ENCODE data around the gene SLC19A1. TPM values are rescaled to one million over a fixed set of nuclear protein-coding genes. Genes with fewer than 3 reads are reported as not detected.
"Not testable (repeated sequence)": the region's sequence is repeated elsewhere in the genome, so short reads cannot be mapped to it uniquely, and the experiment has no call there.

Gene SLC19A1
- polyA plus RNA-seq, 5 donors: 22.7 to 36.4 (median 24.4) TPM

DNA sequence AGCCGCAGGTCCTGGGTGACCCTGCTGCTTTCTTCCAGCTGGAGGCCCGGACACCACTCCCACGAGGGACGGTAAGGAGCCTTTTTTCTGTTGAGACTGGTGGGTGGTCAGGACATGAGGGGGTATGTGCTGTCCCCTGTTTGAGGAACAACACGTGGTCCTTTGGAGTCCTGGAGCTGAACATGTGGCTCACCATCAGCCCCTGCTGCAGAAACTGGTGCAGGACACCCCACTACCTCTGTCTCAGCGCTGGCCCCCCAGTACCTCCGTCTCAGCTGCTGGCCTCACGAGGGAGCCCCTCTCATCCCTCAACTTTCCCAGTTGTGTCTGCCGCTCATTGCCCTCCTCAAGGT, 34.7 kb downstream of the SLC19A1 start:
- DNase-seq: no peak

DNA sequence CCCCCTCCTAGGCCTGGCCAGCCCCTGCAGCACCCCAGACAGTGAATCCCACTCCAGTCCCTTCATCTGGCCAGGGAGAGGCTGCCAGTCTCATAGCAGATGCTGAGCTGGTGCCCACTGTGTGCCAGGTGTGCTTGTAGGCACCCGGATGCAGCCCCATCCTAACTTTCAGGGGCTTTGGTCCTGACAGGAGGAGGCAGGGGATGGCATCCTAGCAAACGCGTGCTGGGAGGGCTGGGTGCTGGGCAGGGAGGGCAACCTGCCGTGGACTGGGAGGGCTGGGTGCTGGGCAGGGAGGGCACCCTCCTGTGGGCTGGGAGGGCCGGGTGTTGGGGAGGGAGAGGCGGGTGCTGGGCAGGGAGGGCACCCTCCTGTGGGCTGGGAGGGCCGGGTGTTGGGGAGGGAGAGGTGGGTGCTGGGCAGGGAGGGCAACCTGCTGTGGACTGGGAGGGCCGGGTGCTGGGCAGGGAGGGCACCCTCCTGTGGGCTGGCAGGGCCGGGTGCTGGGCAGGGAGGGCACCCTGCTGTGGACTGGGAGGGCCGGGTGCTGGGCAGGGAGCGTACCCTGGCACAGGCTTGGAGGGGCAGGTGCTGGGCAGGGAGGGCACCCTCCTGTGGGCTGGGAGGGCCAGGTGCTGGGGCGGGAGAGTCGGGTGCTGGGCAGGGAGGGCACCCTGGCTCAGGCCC, 35.3 kb downstream of the SLC19A1 start:
- DNase-seq: no peak

DNA sequence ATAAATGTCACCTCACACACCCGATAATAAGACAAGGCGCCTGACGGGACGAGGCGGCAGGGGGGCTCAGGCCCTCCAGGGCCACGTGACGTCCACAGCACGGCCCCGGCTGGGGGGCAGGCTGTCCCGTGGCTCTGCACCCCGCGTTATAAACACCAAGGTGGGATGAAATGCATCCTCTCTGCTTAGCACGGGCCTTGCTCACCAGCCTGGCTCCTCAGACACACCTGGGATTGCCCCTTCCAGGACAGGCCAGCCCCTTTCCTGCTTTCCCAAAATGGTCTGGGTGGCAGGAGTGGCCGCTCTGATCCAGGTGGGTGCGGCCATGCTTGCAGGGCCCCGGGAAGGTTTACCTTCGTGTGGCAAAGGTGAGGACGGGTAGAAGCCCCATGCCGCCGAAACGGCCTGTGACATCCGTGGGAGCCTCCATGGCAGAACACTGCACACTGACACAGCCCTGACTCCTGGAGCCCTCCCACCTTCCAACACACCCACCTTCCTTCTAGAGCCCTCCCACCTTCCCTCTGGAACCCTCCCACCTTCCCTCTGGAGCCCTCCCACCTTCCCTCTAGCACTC, 35.9 kb downstream of the SLC19A1 start:
- DNase-seq: no peak

DNA sequence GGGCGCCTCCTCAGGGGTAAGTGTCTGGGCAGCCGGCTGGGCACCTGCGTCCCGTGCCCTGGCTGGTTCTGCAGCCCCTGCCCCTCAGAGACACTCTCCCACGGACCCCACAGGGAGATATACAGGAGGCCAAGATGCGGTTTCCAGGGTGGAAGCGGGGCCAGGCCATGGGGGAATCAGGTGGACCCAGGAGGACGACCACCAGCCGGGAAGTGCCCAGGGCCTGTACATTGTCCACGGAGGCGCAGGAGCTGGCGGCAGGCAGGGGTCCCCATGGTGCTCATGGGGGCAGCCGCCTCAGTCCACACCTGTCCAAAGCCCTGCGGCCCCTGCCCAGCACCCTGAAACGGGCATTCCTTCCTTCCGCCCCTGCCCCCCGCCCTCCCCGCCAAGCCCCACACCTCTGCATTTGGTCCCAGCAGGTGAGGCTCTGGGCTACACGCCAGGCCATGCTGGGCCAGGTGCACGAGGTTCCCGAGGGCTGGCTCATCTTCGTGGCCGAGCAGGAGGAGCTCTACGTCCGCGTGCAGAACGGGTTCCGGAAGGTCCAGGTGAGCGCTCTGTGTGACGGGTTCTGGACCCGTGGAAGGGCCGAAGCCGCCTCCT, 36.7 kb downstream of the SLC19A1 start:
- DNase-seq: no peak

DNA sequence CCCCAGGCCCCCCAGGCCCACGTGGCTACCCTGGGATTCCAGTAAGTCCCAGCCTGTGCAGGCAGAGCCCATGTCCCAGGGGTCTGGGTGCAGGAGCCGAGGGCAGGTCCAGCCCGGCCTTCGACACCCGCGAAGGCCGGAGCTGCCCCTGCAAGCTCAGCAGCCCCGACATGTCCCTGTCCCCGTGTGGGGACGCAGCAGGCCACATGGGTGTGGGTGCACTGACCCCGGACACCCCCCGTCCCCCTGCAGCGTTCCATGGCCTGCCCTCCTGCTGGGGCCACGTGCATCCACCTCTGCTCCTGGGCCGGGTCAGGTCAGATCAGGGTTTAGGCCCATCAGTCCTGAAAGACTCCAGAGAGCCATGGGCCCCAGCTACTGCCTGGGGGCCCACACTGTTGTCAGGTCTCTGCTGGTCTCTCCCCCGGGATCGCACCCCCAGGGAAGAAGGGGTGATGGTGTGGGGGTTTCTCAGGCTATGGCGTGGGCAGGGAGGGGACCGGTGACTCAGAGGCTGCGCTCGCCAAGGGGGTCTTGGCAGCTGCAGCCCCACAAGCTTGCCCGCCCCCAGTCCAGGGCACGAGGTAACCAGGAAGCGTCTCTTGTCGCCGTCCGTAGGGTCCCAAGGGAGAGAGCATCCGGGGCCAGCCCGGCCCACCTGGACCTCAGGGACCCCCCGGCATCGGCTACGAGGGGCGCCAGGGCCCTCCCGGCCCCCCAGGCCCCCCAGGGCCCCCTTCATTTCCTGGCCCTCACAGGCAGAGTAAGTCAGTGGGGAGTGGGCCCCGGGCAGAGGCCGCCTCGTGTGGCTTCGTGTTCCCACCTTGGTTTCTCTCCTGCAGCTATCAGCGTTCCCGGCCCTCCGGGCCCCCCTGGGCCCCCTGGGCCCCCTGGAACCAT, 37.5 kb downstream of the SLC19A1 start:
- DNase-seq: no peak

DNA sequence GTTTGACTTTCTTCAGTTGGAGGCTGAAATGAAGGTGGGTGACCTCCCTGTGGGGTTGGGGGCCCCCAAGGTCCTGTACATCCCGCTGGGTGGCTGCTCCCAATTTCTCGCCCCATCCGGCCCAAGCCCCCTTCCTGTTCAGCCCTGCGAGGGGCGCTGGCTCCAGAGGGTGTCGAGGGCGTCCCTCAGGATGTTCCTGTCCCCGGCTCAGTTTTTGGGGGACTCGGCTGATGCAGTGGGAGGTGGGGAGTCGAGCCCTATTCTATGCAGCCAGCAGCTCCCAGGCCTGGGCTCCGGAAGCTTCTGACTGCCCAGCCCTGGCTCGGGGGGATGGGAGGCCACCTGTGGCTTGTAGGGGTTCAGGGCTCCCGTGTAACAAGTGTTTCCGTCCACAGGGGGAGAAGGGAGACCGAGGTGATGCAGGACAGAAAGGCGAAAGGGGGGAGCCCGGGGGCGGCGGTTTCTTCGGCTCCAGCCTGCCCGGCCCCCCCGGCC, 38.2 kb downstream of the SLC19A1 start:
- DNase-seq: no peak

DNA sequence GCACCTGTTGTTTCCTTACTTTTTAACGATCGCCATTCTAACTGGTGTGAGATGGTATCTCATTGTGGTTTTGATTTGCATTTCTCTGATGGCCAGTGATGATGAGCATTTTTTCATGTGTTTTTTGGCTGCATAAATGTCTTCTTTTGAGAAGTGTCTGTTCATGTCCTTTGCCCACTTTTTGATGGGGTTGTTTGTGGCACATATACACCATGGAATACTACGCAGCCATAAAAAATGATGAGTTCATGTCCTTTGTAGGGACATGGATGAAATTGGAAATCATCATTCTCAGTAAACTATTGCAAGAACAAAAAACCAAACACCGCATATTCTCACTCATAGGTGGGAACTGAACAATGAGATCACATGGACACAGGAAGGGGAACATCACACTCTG, 39.0 kb downstream of the SLC19A1 start:
- DNase-seq: not testable (repeated sequence)

DNA sequence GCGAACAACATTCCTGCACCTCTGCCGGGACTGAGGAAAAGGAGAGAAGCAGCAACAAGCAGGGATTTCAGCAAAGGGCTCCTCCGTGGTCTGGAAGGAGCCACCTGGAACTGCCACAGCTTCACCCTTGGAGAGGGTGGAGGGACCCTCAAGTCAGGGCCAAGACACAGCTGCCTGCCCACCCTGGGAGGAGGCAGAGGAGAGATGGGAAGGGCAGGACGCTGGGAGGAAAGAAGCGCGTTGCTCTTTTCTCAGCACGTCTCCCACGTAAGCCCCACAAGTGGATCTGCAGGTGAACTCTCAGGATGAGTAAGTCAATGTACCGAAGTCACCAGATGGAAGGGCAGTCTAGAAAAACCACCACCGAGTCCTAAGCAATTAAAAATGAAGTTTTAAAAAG, 39.6 kb downstream of the SLC19A1 start:
- no peak for DNase-seq

DNA sequence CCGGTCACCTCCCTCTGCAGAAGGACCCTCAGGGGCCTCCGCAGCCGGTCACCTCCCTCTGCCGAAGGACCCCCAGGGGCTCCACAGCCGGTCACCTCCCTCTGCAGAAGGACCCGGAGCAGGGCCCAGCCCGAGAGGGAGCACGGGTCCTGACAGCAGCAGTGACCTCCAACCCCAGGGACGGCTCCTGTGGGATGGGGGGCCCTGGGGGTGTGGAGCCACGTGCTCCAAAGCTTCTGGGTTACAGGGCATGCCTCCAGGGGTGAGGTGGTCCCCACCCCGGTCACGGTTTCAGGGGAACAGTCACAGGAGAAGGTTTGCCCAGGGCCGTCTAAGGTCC, 40.3 kb downstream of the SLC19A1 start:
- DNase-seq: no peak

DNA sequence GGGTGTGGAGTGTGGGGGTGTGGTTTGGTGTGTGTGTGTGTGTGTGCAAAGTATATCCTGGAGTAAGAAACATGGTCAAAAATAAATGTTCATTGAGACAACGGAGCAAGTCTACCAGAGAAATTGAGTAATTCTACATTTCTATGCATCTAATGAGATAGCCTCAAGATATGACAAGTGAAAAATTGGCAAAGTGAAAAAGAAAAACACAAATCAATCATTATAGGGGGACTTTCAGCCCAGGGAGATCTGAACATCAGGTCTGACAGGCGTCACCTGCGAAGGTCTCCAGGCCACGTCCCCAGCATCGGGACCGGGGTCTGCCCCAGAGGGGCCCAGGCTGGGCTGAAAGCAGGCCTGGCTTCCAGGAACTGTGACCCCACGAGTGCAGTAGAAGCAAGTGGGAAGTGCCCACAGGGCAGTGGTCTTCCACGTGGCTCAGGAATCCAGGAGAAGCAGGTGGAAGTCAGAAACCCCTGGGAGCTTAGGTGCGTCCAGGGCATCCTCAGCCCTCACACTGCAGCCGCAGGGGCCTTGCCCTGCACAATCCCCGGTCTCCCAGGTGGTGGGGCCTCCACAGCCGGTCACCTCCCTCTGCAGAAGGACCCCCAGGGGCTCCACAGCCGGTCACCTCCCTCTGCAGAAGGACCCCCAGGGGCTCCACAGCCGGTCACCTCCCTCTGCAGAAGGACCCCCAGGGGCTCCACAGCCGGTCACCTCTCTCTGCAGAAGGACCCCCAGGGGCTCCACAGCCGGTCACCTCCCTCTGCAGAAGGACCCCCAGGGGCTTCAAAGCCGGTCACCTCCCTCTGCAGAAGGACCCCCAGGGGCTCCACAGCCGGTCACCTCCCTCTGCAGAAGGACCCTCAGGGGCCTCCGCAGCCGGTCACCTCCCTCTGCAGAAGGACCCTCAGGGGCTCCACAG, 40.9 kb downstream of the SLC19A1 start:
- DNase-seq: not testable (repeated sequence)

DNA sequence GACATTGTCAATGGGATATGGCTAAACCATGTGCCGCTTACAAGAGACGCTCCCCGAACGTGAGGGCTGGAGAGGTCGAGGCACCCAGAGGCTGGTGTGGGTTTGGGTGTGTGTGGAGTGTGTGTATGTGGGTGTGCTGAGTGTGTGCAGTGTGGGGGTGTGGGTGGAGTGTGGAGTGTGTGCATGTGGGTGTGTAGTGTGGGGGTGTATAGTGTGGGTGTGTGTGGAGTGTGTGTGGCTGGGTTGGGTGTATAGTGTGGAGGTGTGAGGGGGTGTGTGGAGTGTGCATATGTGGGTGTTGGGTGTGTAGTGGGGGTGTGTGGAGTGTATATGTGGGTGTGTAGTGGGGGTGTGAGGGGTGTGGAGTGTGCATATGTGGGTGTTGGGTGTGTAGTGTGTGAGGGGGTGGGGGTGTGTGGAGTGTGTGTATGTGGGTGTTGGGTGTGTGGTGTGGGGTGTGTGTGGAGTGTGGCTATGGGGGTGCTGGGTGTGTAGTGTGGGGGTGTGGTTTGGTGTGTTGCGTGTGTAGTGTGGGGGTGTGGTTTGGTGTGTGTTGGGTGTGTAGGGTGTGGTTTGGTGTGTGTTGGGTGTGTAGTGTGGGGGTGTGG, 42.2 kb downstream of the SLC19A1 start:
- no peak for DNase-seq

DNA sequence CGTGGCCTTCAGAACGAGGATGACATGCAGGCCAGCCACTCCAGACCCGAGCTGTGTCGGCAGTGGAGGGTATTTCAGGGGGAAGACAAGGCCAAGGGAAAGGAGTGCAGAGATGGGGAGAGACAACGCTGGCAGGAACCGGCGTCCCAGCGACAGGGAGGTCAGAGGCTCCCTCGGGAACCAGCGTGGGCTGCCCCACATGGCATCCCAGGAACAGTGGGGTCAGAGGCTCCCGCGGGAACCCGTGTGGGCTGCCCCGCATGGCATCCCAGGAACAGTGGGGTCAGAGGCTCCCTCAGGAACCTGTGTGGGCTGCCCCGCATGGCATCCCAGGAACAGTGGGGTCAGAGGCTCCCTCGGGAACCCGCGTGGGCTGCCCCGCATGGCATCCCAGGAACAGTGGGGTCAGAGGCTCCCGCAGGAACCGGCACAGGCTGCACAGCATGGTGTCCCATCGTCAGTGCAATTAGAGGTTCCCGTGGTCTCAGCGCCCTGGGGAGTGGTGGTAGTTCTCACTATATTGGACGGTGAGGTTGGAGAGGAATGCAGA, 43.0 kb downstream of the SLC19A1 start:
- DNase-seq: no peak

DNA sequence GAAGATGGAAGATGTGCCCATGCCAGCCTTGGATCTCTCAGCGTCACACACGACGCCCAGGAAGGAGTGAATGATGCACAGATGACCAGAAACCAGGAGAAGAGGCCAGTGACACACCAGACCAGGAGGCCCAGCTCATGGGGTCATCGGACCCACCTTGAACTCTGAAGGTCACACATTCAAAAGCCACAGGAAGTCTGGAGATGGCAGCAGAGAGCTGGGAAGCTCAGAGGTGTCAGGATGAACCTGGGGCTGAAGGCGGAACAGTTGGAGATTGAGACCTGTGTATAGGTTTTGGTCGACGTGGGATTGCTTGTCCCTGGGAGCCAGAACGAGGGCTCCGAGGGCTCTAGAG, 43.6 kb downstream of the SLC19A1 start:
- DNase-seq: no peak

DNA sequence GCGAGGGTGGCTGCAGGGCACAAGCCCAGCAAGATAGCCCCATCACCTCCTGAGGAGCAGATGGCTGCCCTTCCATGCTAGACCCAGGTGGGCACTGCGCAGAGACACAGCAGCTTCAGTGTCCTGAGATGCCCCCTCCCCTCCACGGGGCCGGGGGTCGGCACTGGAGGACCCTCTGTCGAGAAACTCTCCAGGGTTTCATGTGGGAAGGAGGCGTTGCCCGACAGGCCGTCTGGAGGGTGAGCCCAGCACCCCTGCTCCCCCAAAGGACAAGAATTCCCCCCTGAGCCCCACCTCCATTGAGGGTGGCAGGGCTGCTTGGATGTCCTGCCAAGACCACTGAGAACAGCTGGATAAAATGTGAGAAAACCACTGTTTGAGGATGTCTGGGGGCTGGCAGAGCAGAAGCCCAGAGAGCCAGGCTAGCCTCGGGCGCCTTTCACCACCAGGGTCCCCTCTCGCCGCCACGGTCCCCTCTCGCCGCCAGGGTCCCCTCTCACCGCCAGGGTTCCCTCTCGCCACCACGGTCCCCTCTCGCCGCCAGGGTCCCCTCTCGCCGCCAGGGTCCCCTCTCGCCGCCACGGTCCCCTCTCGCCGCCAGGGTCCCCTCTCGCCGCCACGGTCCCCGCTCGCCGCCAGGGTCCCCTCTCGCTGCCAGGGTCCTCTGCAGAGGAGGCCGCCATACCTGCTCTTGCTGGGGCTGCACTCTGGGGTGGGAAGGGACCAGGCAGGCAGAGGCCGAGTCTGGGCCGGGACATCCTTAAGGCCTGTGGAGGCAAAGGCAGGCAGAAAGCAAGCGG, 44.2 kb downstream of the SLC19A1 start:
- DNase-seq: no peak

DNA sequence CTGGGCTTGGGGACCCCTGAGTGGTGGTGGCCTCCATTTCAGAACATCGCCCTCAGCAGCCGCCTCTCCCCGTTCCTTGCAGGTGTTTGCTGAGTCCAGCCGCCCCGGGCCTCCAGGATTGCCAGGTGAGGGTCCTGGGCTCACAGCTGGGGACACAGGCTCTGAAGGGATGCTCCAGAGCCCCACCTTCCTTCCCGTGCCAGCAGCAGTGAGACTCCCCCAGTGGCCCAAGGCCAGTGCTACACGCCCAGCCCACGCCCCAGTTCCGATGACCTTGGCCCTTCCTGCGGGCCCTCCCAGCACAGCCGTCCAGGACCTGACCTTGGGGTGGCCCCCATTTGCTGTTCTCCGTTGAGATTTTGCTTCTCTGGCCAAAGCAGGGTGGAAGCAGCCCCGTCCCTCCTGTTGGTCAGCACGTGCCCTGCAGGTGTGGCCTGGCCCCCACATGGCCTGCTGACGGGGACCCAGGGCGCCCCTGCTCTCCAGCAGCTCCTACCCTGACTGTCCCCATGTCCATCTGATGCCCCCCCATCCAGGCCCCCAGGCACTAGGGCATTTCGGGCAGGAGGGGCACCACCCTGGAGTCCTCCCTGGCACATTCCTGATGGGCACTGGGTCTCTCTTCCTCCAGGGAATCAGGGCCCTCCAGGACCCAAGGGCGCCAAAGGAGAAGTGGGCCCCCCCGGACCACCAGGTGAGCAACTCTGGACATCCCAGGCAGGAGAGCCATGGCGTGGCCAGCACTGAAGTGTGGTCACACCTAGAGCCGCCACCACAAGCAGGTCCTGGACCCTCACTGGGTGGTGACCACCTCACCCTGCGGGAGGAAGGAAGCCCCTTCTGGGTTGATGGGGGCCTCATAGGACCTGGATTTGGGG, 45.0 kb downstream of the SLC19A1 start:
- no peak for DNase-seq

DNA sequence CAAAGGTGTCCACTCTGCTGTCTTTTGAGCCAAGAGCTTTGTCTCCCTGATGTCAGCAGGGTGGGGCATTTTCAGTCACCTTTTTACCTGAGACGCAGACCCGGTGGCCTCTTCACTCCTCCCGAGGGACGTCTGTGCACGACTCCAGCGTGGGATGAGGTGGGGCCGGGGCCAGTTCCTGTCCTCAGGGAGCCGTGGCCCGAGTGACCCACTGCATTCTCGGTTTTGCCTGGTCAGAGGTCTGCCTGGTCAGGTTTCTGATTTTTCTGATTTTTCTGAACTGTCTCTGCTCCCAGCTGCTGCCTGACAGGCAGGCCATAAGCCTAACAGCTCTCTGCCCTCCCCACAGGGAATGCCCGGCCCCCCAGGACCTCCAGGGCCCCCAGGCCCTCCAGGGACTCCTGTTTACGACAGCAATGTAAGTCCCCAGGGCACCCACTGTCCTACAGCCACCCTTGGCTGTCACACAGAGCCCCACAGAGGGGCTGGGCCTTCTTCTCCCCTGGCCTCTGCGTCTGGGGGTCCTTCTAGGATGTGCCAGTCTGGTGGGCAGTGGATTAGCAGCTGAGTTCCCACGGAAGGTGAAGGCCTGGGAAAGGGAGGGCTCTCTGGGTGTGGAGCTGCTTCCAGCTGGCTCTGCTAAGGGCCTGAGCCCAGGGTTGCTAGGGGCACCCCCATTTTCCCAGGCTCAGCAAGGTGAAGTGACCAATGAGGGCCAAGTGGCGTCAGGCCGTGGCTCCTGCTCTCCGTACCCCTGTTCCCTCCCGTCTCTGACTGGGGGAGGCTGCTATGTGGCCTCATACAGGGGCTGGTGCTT, 45.9 kb downstream of the SLC19A1 start:
- no peak for DNase-seq

DNA sequence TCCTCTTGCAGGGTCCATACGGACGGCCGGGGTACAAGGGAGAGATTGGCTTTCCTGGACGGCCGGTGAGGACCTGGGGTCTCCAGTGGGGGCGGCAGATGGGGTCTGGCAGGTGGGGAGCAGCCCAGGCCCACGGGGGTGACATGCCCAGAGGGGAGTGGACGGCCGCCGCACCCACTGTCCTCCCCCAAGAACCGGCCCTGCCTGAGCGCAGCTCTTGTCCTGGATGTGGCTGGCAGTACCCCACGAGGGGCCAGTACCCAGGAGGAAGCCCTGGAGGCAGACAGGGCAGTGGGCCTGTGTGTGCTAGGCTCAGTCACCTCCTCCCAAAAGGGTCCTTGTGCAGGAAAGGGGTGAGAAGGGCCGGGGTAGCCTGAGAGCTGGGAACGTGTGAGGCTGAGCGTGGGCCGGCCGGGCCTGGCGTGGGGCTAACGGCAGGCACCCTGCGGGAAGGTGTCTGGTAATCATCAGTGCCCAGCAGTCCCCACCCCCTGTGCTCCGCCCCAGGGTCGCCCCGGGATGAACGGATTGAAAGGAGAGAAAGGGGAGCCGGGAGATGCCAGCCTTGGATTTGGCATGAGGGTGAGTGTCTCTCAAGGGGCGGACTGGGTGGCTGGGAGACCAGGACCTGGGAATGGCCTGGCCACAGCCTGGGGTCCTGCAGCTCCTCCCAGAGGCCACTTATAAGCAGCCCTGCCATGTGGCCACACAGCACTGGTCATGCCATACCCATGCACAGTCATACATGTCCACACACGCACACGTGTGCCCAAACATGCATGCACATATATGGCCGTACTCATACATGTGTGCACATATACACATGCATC, 47.2 kb downstream of the SLC19A1 start:
- DNase-seq: no peak
